BLaER1 treated with 17β-estradiol and CSF1 and Interleukin-3, amounts not matched to agents 10 nM and 100 nM (cell line): ENCODE measurements around the gene ZNF581.
A peak's percentile ranks its signal among the peaks of the same experiment; 100 is the strongest.

Experiments
- H3K27ac ChIP-seq, 11 experiments: shearing (Covaris generic); formaldehyde crosslinking; 2 replicates each; pipeline ENCODE4 v1.8.1; 2022
- H3K27me3 ChIP-seq, 11 experiments: shearing (Covaris generic); formaldehyde crosslinking; 2 replicates each; pipeline ENCODE4 v1.8.1; 2022
- H3K36me3 ChIP-seq, 11 experiments: shearing (Covaris generic); formaldehyde crosslinking; 2 replicates each; pipeline ENCODE4 v1.8.1; 2022
- H3K4me1 ChIP-seq, 10 experiments: shearing (Covaris generic); formaldehyde crosslinking; 2 replicates each; pipeline ENCODE4 v1.8.1; 2022
- H3K4me2 ChIP-seq, 11 experiments: shearing (Covaris generic); formaldehyde crosslinking; 2 replicates each; pipeline ENCODE4 v1.8.1; 2022
- H3K4me3 ChIP-seq, 10 experiments: shearing (Covaris generic); formaldehyde crosslinking; 2 replicates each; pipeline ENCODE4 v1.8.1; 2022
- H3K9ac ChIP-seq, 11 experiments: shearing (Covaris generic); formaldehyde crosslinking; 2 replicates each; pipeline ENCODE4 v1.8.1; 2022
- H3K9me3 ChIP-seq, 11 experiments: shearing (Covaris generic); formaldehyde crosslinking; replicated peaks in 1 of 11; 2 replicates each; pipeline ENCODE4 v1.8.1; 2022
- H4K20me1 ChIP-seq, 11 experiments: shearing (Covaris generic); formaldehyde crosslinking; 2 replicates each; pipeline ENCODE4 v1.8.1; 2022
- Cebpa-rat ChIP-seq, 11 experiments: shearing (Covaris generic); IDR thresholded peaks; 2 replicates each; pipeline ENCODE4 v1.8.1; 2022

ZNF581 gene

DNA sequence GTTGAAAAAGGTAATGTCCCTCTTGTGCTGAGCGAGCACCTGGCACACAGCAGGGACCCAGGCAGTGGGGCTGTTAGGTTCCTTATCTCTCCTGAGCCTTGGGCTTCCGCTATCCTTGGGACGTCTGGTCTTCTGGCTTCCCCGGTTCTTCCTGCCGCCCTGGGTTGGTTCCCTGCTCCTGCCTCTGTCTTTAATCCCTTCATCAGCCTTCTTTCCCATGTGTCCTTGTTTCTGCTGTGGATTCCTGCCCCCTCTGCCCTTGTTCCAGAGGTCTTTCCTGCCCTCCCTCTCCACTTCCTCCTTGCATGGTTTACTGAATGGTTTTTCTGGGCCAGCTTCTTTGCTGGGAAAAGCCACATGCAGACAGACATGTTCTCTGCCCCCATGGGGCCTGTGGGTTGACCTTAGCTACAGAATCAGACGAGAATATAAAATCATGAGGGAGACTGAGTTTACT lies 34.2 kb downstream of the ZNF581 start:
- no peaks in the 10 kb centered on the region for H3K9me3 ChIP-seq
- H3K4me2 ChIP-seq, result peak overlapping the region; percentile 87 to 98 (median 93)
- no peaks in the 10 kb centered on the region for H3K27me3 ChIP-seq
- peaks cover 54 to 71% (median 60%) of the 10 kb centered on the region in 11 experiments for H3K36me3 ChIP-seq
- H3K9ac ChIP-seq, result peak overlapping the region; percentile 93 to 98 (median 97)
- no peak for TF ChIP-seq Cebpa-rat (IDR thresholded peaks at IDR 0.05)
- peaks cover 62 to 77% (median 70%) of the 10 kb centered on the region in 10 experiments for H3K4me1 ChIP-seq
- peak overlapping the region; percentile 79 to 98 (median 92) for H3K4me3 ChIP-seq
- peak overlapping the region; percentile 92 to 98 (median 95) for H3K27ac ChIP-seq
- H4K20me1 ChIP-seq, result peaks cover 48 to 96% (median 83%) of the 10 kb centered on the region in 11 experiments

DNA sequence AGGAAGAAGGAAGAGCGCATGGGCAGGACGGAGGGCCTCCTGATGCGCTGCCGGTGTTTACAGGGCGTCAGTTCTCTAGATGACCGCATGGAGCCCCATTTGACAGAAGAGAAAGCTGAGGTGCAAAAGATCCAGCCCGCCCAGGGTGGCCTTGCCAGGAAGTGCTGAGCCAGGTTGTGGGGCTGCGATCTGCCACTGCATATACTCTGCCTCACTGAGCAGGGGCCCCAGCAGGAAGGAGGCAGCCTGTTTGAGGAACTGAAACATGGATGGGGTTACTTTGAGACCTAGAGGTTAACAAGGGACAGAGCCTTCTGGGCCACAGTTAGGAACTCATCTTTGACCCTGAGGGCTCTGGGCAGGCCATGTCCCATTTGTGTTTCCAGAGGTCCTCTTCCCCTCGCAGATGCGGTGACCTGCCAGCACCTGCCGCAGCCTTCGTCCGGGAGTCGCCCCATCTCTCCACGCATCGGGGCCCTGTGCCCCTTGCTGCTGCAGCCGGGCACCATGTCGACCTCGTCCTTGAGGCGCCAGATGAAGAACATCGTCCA lies 34.7 kb downstream of the ZNF581 start:
- H3K4me3 ChIP-seq, result peak overlapping the region; percentile 79 to 98 (median 92); a peak in 19 of 20 replicates
- TF ChIP-seq Cebpa-rat (IDR thresholded peaks at IDR 0.05), result no peak
- peak overlapping the region; percentile 92 to 98 (median 95) for H3K27ac ChIP-seq
- peak overlapping the region; percentile 93 to 98 (median 97) for H3K9ac ChIP-seq
- H3K4me1 ChIP-seq, result peaks cover 56 to 71% (median 65%) of the 10 kb centered on the region in 10 experiments
- H3K36me3 ChIP-seq, result peaks cover 55 to 71% (median 60%) of the 10 kb centered on the region in 11 experiments
- peak overlapping the region; percentile 87 to 98 (median 93) for H3K4me2 ChIP-seq
- H3K27me3 ChIP-seq, result no peaks in the 10 kb centered on the region
- H3K9me3 ChIP-seq, result no peaks in the 10 kb centered on the region
- H4K20me1 ChIP-seq, result peaks cover 48 to 96% (median 83%) of the 10 kb centered on the region in 11 experiments

DNA sequence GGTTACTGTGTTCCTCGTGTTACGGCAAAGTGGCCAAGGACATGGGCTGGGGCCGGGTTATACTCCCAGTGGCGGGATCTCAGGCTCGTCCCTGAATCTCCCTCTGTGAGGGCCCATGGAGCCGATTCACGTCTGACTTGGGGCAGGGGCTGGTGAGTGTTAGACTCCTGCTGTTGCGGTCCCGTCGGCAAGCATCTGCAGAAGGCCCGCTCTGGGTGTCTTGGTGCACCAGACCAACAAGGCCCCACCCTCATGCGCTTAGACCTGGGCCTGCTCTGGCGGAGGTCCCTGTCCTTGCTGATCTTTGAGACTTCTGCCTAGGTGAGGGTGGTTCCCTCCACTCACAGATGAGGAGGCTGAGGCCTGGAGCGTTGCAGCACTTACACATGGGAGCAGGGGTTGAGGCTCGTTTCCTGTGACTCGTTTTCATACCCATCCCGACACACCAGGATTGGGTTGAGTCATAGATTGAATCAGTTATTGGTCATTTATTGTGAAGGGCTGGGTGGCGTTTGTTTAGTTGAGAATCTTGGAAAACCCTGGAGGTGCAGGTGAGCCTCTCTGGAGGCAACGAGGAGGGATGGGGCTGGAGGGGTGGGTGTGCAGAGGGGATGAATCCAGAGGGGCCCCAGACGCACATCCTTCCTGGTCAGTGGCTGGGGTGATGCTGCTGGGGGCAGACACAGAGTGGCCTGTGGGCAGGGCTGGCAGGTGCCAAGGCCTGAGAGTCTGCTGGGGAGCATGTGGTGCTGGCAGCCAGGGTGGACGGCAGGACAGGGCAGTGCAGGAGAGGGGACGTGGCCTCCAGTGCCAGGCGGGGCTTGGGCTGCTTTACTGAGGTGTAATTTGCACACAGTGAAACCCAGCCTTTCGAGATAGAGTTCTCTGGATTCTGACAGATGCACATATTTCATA lies 36.2 kb downstream of the ZNF581 start:
- Histone ChIP-seq H3K27ac (peak overlapping the region; percentile 92 to 98 (median 95); a peak in 21 of 22 replicates), H3K9me3 (no peaks in the 10 kb centered on the region), H3K27me3 (no peaks in the 10 kb centered on the region), H3K4me3 (peak overlapping the region in 5 of 10 experiments; percentile 5 to 98 (median 49); a peak in 5 of 20 replicates), H3K36me3 (peaks cover 62 to 74% (median 64%) of the 10 kb centered on the region in 11 experiments), H3K4me2 (peak overlapping the region; percentile 87 to 98 (median 93)), H3K9ac (peak overlapping the region; percentile 45 to 98 (median 65); a peak in 16 of 22 replicates), H4K20me1 (peaks cover 54 to 98% (median 86%) of the 10 kb centered on the region in 11 experiments), H3K4me1 (peaks cover 47 to 61% (median 58%) of the 10 kb centered on the region in 10 experiments)
- TF ChIP-seq Cebpa-rat (IDR thresholded peaks at IDR 0.05), result no peak

DNA sequence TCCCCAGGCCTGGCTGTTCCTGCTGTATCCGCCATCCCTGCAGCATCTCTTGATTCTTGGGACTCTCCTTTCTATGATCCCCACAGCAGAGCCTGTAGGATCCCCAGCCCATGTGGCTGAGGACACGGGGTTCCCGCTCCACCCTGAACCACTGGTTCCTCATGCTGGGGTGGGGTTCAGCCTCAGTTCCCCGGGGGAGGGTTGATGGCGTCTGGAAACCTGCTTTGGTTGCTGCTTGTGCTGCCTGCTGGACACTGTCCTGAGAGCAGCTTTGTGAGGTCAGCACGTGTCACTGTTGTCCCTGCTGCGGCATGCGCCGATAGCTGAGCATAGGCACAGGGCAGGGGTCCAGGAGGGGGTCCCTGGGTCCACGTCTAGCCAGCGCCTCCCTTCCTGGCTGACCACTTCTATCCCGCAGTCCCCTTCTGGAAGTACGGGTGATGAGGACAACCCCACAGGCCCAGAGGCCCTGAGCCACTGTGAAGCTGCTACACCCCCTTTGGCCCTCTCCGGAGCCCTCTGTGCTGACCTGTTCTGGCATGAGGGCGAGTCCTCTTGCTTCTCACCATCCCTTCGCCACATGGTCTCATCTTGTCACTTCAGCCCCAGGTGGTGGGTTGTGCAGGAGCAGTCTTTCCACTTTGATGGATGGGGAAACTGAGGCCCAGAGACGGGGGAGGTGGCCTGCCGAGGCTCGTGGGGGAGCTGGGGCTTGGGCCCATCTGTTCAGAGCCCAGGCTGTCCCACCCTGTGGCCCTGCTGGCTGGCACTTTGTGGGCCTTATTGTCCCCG lies 37.1 kb downstream of the ZNF581 start:
- Histone ChIP-seq H3K4me3 (no peak overlapping the region), H3K27ac (peak overlapping the region in 8 of 11 experiments; percentile 94 to 98 (median 96); a peak in 13 of 22 replicates), H3K4me1 (peaks cover 46 to 61% (median 57%) of the 10 kb centered on the region in 10 experiments), H3K9ac (peak overlapping the region in 6 of 11 experiments; percentile 25 to 98 (median 63); a peak in 7 of 22 replicates), H3K36me3 (peaks cover 71 to 81% (median 72%) of the 10 kb centered on the region in 11 experiments), H3K9me3 (no peaks in the 10 kb centered on the region), H3K27me3 (no peaks in the 10 kb centered on the region), H3K4me2 (peak overlapping the region in 6 of 11 experiments; percentile 2 to 98 (median 94); a peak in 10 of 22 replicates), H4K20me1 (peaks cover 63 to 100% (median 94%) of the 10 kb centered on the region in 11 experiments)
- TF ChIP-seq Cebpa-rat (IDR thresholded peaks at IDR 0.05), result no peak

DNA sequence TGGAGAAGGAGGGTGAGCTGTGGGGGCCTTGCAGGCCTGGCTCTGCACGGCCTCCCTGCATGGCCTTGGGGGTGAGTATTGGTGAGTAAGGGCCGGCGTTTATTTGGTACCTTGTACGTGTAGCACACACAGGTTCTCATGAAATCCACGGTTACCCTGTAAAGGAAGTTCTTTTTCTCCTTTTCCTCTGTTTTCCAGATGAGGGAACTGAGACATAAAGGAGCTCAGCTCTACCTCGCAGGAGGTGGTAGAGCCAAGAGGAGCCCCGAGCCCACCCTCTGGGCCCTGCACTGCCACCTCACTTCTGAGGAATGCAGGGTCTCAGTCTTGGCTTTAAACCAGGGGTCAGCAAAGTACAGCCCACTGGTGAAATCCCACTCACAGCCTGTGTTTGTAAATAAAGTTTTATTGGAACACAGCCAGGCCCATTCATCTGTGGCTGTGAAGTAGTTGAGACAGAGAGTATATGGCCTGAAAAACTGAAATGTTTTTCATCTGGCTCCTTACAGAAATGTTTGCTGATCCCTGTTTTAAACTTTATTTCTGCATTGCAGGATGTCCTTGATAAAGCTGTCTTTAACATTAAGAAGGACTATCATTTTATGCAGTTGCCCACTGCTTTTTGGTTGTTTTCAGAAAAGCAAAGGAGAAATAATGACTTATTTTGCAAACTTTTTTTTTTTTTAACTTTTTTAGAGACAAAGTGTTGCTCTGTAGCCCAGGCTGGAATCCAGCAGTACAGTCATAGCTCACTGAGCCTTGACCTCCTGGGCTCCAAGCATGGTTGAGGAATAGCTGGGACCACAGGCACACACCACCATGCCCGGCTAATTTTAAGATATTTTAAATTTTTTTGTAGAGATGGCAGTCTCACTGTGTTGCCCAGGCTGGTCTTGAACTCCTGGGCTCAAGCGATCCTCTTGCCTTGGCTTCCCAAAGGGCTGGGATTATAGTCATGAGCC lies 38.0 kb downstream of the ZNF581 start:
- peak overlapping the region in 7 of 11 experiments; percentile 6 to 97 (median 94); a peak in 5 of 22 replicates for H3K27ac ChIP-seq
- H3K9me3 ChIP-seq, result no peaks in the 10 kb centered on the region
- no peak overlapping the region for H3K4me3 ChIP-seq
- no peak for TF ChIP-seq Cebpa-rat (IDR thresholded peaks at IDR 0.05)
- H4K20me1 ChIP-seq, result peaks cover 72 to 100% (median 99%) of the 10 kb centered on the region in 11 experiments
- peaks cover 80 to 89% (median 81%) of the 10 kb centered on the region in 11 experiments for H3K36me3 ChIP-seq
- peak overlapping the region in 4 of 11 experiments; percentile 92 to 98 (median 97); a peak in 5 of 22 replicates for H3K4me2 ChIP-seq
- H3K4me1 ChIP-seq, result peaks cover 39 to 68% (median 52%) of the 10 kb centered on the region in 10 experiments
- H3K27me3 ChIP-seq, result no peaks in the 10 kb centered on the region
- peak overlapping the region in 5 of 11 experiments; percentile 20 to 98 (median 31); a peak in 5 of 22 replicates for H3K9ac ChIP-seq

DNA sequence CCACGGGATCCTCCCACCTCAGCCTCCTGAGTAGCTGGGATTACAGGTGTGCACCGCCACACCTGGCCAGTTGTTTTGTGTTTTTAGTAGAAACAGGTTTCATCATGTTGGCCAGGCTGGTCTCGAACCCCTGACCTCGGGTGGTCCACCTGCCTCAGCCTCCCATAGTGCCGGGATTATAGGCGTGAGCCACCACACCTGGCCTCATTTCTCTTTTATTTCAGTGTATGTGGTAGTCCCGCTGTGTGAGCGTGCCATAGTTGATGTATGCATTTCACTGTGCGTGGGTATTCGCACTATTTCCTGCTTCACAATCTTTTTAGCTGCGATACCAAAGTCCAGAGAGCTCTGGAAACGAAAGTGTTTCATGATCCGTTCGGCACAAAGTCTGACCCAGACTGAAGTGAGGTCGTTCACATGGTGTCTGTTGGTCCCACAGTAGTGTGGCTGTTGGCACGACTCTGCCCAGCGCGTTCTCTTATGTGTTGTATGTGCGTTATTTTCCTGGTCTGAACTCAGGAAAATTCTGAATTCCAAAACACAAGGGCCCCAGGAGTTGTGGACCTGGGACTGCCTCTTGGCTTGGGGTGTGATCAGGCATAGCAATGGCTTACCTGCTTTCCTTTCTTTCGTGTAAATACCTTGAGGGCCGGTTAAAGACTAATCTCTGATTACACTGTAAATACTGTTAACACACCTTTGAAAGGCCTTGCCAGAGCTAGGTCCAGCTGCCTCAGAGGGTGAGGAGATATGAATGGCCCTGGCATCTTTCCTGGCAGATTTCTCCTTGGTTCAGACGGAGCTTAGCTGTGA lies 40.2 kb downstream of the ZNF581 start:
- Histone ChIP-seq H3K9me3 (no peaks in the 10 kb centered on the region), H3K36me3 (peaks cover 91 to 100% (median 98%) of the 10 kb centered on the region in 11 experiments), H3K4me3 (no peak overlapping the region), H3K4me2 (no peak overlapping the region), H3K9ac (peak overlapping the region in 4 of 11 experiments; percentile 0 to 17 (median 4); a peak in 1 of 22 replicates), H3K4me1 (peaks cover 33 to 61% (median 49%) of the 10 kb centered on the region in 10 experiments), H4K20me1 (peaks cover 94 to 100% (median 100%) of the 10 kb centered on the region in 11 experiments), H3K27me3 (no peaks in the 10 kb centered on the region), H3K27ac (no peak overlapping the region; a peak in 1 of 22 replicates)
- no peak for TF ChIP-seq Cebpa-rat (IDR thresholded peaks at IDR 0.05)
